HEK293 (cell line): ENCODE data around the gene GCSAM.

Source experiments
- CTCF ChIA-PET: fragments of 350-600 bp; formaldehyde crosslinking; extraction: SDS; loops from one replicate; lab custom pipeline; 2021; ENCODE audit warnings: antibody characterized with exemption; lab: Yijun Ruan, JAX
- POLR2A ChIA-PET: fragments of 300-600 bp; formaldehyde crosslinking; extraction: SDS; loops from one replicate; lab custom pipeline; 2020; ENCODE audit warnings: antibody characterized with exemption, inconsistent platforms; lab: Yijun Ruan, JAX
- H3K27ac ChIP-seq: fragments of 200-500 bp; sonication (Bioruptor generic); 2 replicates; pipeline ENCODE4 v1.5.1; 2014; ENCODE audit warnings: low read depth, low read length, control low read depth, inconsistent platforms; ENCODE audit errors: extremely low read depth
- H3K36me3 ChIP-seq, 2 experiments: fragments of 200-500 bp in 1 of 2; sonication (Bioruptor generic) in 1 of 2; 1 replicate in 1 of 2; 2 replicates in 1 of 2; pipeline ENCODE4 v1.5.1; 2014 to 2017; ENCODE audit warnings: inconsistent platforms in 2 of 2, low read length in 2 of 2; ENCODE audit not compliant: control insufficient read depth in 2 of 2, insufficient read depth in 1 of 2
- H3K4me1 ChIP-seq: fragments of 200-500 bp; sonication (Bioruptor generic); 2 replicates; pipeline ENCODE4 v1.5.1; 2014; ENCODE audit warnings: mild to moderate bottlenecking, low read length, inconsistent platforms; ENCODE audit not compliant: control insufficient read depth, insufficient read depth
- H3K4me3 ChIP-seq: 2 replicates; pipeline ENCODE4 v1.5.1; 2011; ENCODE audit warnings: low read depth, mild to moderate bottlenecking, control low read depth, low read length, moderate library complexity
- H3K9me3 ChIP-seq: fragments of 200-500 bp; sonication (Bioruptor generic); 2 replicates; pipeline ENCODE4 v1.5.1; 2014; ENCODE audit warnings: low read depth, low read length, inconsistent platforms; ENCODE audit not compliant: control insufficient read depth, insufficient read depth
- FEZF1 ChIP-seq: fragments of 450-650 bp; formaldehyde crosslinking; IDR thresholded peaks from 2 replicates; pipeline ENCODE4 v1.5.1; 2016; ENCODE audit warnings: missing biosample characterization, missing genetic modification characterization
- IKZF3 ChIP-seq: fragments of 450-650 bp; IDR thresholded peaks from 2 replicates; pipeline ENCODE4 v1.5.0; 2018; ENCODE audit warnings: missing biosample characterization, mild to moderate bottlenecking, missing genetic modification characterization, moderate library complexity
- KLF8 ChIP-seq: fragments of 450-650 bp; formaldehyde crosslinking; IDR thresholded peaks from 2 replicates; pipeline ENCODE4 v1.5.1; 2016; ENCODE audit warnings: missing biosample characterization, missing genetic modification characterization
- MZF1 ChIP-seq: fragments of 450-650 bp; formaldehyde crosslinking; IDR thresholded peaks from 2 replicates; pipeline ENCODE4 v1.5.1; 2017; ENCODE audit warnings: missing biosample characterization, missing genetic modification characterization, borderline replicate concordance
- OSR2 ChIP-seq: fragments of 450-650 bp; formaldehyde crosslinking; IDR thresholded peaks from 2 replicates; pipeline ENCODE4 v1.5.1; 2016; ENCODE audit warnings: missing biosample characterization, missing genetic modification characterization
- SP7 ChIP-seq: fragments of 450-650 bp; formaldehyde crosslinking; IDR thresholded peaks from 2 replicates; pipeline ENCODE4 v1.5.1; 2016; ENCODE audit warnings: missing biosample characterization, missing genetic modification characterization
- TRIM28 ChIP-seq: IDR thresholded peaks from 2 replicates; pipeline ENCODE4 v1.6.1; 2011; ENCODE audit warnings: low read length, control low read depth, borderline replicate concordance
- ZNF155 ChIP-seq: fragments of 450-650 bp; formaldehyde crosslinking; IDR thresholded peaks from 2 replicates; pipeline ENCODE4 v1.5.1; 2016; ENCODE audit warnings: missing biosample characterization, missing genetic modification characterization
- ZNF16 ChIP-seq: fragments of 450-650 bp; formaldehyde crosslinking; IDR thresholded peaks from 2 replicates; pipeline ENCODE4 v1.5.1; 2016; ENCODE audit warnings: low read depth, missing biosample characterization, missing genetic modification characterization
- ZNF354C ChIP-seq: fragments of 450-650 bp; formaldehyde crosslinking; IDR thresholded peaks from 2 replicates; pipeline ENCODE4 v1.5.1; 2016; ENCODE audit warnings: missing biosample characterization, missing genetic modification characterization, low read depth, borderline replicate concordance
- ZNF549 ChIP-seq: fragments of 450-650 bp; IDR thresholded peaks from 2 replicates; pipeline ENCODE4 v1.5.1; 2018; ENCODE audit warnings: missing biosample characterization, missing genetic modification characterization, mild to moderate bottlenecking, inconsistent platforms, moderate library complexity
- ZNF585B ChIP-seq: fragments of 450-650 bp; formaldehyde crosslinking; IDR thresholded peaks from 2 replicates; pipeline ENCODE4 v1.5.1; 2016; ENCODE audit warnings: missing biosample characterization, missing genetic modification characterization
- ZNF596 ChIP-seq: fragments of 450-650 bp; IDR thresholded peaks from 2 replicates; pipeline ENCODE4 v1.5.0; 2018; ENCODE audit warnings: missing biosample characterization, mild to moderate bottlenecking, missing genetic modification characterization, moderate library complexity
- ZNF654 ChIP-seq: fragments of 450-650 bp; formaldehyde crosslinking; IDR thresholded peaks from 2 replicates; pipeline ENCODE4 v1.5.1; 2016; ENCODE audit warnings: low read depth, missing biosample characterization, missing genetic modification characterization
- ZNF670 ChIP-seq: fragments of 450-650 bp; formaldehyde crosslinking; IDR thresholded peaks from 2 replicates; pipeline ENCODE4 v1.5.1; 2016; ENCODE audit warnings: missing biosample characterization, missing genetic modification characterization, low read depth
- ZNF843 ChIP-seq: fragments of 450-650 bp; formaldehyde crosslinking; IDR thresholded peaks from 2 replicates; pipeline ENCODE4 v1.5.1; 2016; ENCODE audit warnings: missing biosample characterization, missing genetic modification characterization
- ZXDB ChIP-seq: fragments of 450-650 bp; formaldehyde crosslinking; IDR thresholded peaks from 2 replicates; pipeline ENCODE4 v1.5.1; 2016; ENCODE audit warnings: missing biosample characterization, missing genetic modification characterization
- TF ChIP-seq, protein P1 (sequence below): fragments of 450-650 bp; formaldehyde crosslinking; IDR thresholded peaks from 2 replicates; pipeline ENCODE4 v1.5.1; 2016; ENCODE audit warnings: missing biosample characterization, missing genetic modification characterization
- TF ChIP-seq, protein P2 (sequence below): fragments of 450-650 bp; IDR thresholded peaks from 2 replicates; pipeline ENCODE4 v1.5.1; 2018; ENCODE audit warnings: missing biosample characterization, mild to moderate bottlenecking, missing genetic modification characterization
- TF ChIP-seq, protein P3 (sequence below): fragments of 450-650 bp; formaldehyde crosslinking; IDR thresholded peaks from 2 replicates; pipeline ENCODE4 v1.5.1; 2016; ENCODE audit warnings: missing biosample characterization, missing genetic modification characterization
- TF ChIP-seq, protein P4 (sequence below): fragments of 450-650 bp; formaldehyde crosslinking; IDR thresholded peaks from 2 replicates; pipeline ENCODE4 v1.5.1; 2017; ENCODE audit warnings: missing biosample characterization, missing genetic modification characterization

Gene GCSAM

DNA sequence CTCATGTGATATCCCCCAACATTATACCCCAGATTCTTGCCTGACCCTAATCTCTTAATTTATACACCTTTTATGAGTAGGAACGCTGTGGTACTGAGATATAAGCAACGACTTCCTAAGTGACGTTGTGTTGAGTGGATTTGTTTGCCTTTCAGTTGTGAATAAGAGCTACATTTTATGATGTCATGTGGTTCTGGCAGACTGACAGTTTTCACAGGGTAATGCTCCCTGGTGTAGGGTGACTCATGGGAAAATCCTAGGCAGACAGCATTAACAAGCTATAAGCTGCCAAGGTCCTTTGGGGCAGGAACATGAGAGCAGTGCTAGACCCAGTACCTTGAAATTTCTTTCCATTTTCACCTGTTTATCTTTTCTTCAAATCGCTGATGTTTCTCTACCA, 35.7 kb downstream of the GCSAM start (continued):
- TF ChIP-seq, protein P1, sequence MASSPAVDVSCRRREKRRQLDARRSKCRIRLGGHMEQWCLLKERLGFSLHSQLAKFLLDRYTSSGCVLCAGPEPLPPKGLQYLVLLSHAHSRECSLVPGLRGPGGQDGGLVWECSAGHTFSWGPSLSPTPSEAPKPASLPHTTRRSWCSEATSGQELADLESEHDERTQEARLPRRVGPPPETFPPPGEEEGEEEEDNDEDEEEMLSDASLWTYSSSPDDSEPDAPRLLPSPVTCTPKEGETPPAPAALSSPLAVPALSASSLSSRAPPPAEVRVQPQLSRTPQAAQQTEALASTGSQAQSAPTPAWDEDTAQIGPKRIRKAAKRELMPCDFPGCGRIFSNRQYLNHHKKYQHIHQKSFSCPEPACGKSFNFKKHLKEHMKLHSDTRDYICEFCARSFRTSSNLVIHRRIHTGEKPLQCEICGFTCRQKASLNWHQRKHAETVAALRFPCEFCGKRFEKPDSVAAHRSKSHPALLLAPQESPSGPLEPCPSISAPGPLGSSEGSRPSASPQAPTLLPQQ (tag by site-specific recombination), result peak; percentile 39; the same call in 1 of the 2 replicates
- TF ChIP-seq MZF1 (tag by site-specific recombination) (no peak), ZNF670 (tag by site-specific recombination) (no peak), ZNF16 (tag by site-specific recombination) (no peak), IKZF3 (tag by site-specific recombination) (peak; percentile 92), KLF8 (tag by site-specific recombination) (0 out of 2 replicates have a peak, but pooled peaks have one; percentile 24), ZNF596 (no peak), ZNF654 (no peak)

DNA sequence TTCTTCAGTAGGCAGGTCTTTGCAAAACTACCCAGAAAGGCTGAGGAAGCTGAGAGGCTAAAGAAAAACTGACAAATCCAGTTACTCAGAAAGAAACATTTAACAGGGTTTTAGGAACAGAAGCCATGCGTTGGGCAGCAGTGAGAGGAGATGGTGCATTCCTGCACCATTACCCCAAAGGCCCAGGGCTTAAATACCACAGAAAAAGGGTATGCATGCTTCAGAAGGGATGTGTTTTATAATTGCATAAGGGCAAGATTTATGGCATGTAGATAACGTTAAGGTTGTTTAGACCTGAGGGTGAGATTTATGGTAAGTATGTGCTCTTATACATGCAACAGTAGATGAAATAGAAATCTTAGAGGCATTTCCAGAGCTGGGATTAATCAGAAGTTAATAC, 36.9 kb downstream of the GCSAM start:
- CTCF ChIA-PET, result interaction anchor here (0.9 kb wide), 1 partner anchor 16 kb away, joined by 6 read pairs; no protein-coding TSS in a partner anchor
- peak; percentile 46; the same call in 1 of the 2 replicates for TF ChIP-seq ZXDB (tag by site-specific recombination)
- TF ChIP-seq ZNF585B (tag by site-specific recombination), result no peak
- TF ChIP-seq, protein P2, sequence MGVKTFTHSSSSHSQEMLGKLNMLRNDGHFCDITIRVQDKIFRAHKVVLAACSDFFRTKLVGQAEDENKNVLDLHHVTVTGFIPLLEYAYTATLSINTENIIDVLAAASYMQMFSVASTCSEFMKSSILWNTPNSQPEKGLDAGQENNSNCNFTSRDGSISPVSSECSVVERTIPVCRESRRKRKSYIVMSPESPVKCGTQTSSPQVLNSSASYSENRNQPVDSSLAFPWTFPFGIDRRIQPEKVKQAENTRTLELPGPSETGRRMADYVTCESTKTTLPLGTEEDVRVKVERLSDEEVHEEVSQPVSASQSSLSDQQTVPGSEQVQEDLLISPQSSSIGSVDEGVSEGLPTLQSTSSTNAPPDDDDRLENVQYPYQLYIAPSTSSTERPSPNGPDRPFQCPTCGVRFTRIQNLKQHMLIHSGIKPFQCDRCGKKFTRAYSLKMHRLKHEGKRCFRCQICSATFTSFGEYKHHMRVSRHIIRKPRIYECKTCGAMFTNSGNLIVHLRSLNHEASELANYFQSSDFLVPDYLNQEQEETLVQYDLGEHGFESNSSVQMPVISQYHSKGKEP, result peak; percentile 59
- TF ChIP-seq SP7 (tag by site-specific recombination), result peak; percentile 46; the same call in 1 of the 2 replicates
- peak; percentile 100 for TF ChIP-seq ZNF549 (tag by site-specific recombination)
- TF ChIP-seq ZNF155 (tag by site-specific recombination), result no peak
- TF ChIP-seq, protein P3, sequence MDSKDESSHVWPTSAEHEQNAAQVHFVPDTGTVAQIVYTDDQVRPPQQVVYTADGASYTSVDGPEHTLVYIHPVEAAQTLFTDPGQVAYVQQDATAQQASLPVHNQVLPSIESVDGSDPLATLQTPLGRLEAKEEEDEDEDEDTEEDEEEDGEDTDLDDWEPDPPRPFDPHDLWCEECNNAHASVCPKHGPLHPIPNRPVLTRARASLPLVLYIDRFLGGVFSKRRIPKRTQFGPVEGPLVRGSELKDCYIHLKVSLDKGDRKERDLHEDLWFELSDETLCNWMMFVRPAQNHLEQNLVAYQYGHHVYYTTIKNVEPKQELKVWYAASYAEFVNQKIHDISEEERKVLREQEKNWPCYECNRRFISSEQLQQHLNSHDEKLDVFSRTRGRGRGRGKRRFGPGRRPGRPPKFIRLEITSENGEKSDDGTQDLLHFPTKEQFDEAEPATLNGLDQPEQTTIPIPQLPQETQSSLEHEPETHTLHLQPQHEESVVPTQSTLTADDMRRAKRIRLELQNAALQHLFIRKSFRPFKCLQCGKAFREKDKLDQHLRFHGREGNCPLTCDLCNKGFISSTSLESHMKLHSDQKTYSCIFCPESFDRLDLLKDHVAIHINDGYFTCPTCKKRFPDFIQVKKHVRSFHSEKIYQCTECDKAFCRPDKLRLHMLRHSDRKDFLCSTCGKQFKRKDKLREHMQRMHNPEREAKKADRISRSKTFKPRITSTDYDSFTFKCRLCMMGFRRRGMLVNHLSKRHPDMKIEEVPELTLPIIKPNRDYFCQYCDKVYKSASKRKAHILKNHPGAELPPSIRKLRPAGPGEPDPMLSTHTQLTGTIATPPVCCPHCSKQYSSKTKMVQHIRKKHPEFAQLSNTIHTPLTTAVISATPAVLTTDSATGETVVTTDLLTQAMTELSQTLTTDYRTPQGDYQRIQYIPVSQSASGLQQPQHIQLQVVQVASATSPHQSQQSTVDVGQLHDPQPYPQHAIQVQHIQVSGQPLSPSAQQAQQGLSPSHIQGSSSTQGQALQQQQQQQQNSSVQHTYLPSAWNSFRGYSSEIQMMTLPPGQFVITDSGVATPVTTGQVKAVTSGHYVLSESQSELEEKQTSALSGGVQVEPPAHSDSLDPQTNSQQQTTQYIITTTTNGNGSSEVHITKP (tag by site-specific recombination), result peak; percentile 66
- peak; percentile 49 for TF ChIP-seq FEZF1
- TF ChIP-seq TRIM28, result peak; percentile 72; the same call in 1 of the 2 replicates
- TF ChIP-seq, protein P4, sequence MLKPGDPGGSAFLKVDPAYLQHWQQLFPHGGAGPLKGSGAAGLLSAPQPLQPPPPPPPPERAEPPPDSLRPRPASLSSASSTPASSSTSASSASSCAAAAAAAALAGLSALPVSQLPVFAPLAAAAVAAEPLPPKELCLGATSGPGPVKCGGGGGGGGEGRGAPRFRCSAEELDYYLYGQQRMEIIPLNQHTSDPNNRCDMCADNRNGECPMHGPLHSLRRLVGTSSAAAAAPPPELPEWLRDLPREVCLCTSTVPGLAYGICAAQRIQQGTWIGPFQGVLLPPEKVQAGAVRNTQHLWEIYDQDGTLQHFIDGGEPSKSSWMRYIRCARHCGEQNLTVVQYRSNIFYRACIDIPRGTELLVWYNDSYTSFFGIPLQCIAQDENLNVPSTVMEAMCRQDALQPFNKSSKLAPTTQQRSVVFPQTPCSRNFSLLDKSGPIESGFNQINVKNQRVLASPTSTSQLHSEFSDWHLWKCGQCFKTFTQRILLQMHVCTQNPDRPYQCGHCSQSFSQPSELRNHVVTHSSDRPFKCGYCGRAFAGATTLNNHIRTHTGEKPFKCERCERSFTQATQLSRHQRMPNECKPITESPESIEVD, result 0 out of 2 replicates have a peak, but pooled peaks have one; percentile 14
- TF ChIP-seq ZNF354C (tag by site-specific recombination), result no peak
- peak; percentile 61; the same call in 1 of the 2 replicates for TF ChIP-seq ZNF843 (tag by site-specific recombination)
- TF ChIP-seq OSR2 (tag by site-specific recombination), result peak; percentile 12; the same call in 1 of the 2 replicates
- TF ChIP-seq, all 188 proteins: peak for 10
- Histone ChIP-seq H3K4me3 (no peak overlapping the region), H3K9me3 (no peaks in the 10 kb centered on the region), H3K36me3 (peaks cover 4 to 12% of the 10 kb centered on the region in 2 experiments; a peak in 2 of 3 replicates), H3K27ac (no peak overlapping the region), H3K4me1 (peaks cover 14% of the 10 kb centered on the region; the same call in 1 of the 2 replicates)
- POLR2A ChIA-PET, result no interaction called here
